IPS-NIHi7 (cell line): ENCODE results near the gene ADAMTS5.

Experiments used
- DNase-seq: peaks from one replicate; pipeline ENCODE4 v3.0.0; 2012; ENCODE audit warnings: mixed read lengths; ENCODE audit errors: extremely low spot score

ADAMTS5 gene

DNA sequence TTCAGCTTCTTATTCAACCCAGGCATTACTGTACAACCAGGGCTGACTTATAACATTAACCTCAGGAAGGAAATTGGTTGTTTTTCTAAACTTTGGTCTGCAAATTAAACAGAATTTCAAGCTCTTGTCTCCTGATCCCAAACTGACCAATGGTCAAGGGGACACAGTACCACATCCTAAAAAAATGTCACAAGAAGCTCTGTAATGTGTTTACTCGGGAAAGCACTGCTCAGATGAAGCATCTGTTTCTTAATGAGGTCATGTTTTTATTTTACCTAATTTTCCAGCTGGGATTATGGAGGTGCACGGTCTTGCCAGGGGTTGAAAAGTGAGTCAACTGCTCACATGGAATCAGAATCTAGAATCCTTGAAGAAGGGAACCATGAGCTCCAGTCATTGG is 18.7 kb downstream of the ADAMTS5 start:
- no peak for DNase-seq

DNA sequence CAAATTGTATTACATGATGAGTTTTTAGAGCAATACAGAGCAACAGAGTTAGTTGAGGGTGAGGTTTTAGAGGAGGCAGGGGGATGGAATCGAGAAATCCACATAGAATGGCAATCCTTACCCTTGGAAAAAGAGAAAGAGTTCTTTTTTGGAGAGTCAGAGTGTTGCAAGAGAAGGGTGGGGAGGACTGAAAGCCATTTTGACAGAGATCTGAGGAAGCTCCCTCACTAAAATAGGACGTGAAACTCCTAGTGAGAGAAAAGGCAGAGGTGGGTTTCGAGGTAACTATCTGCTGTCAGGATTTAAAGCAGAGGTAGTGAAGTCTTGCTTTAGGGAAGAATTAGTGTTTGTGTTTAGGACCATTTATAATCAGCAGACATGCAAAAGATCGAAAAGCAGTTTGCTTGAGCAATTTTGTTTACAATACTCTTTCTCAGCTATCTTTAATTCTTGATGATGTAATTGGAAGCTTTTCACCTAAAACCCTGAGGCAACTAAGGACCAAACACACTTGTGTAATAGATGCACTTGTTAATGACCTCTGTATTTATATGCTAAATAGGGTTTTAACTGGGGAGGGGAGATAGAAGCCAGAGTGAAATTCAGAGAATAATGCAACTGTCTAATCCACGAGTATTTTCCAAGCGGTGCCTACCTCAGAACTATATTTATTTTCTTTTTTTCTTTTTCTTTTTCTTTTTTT is 20.0 kb downstream of the ADAMTS5 start:
- no peak for DNase-seq

GRCh38 chr21:26945916-26946675 is 20.8 kb downstream of the ADAMTS5 start:
- DNase-seq, result no peak

GRCh38 chr21:26943921-26944320 is 23.0 kb downstream of the ADAMTS5 start:
- no peak for DNase-seq

GRCh38 chr21:26941421-26941820 is 25.5 kb downstream of the ADAMTS5 start:
- DNase-seq, result no peak

GRCh38 chr21:26939601-26940111 is 27.2 kb downstream of the ADAMTS5 start:
- no peak for DNase-seq

DNA sequence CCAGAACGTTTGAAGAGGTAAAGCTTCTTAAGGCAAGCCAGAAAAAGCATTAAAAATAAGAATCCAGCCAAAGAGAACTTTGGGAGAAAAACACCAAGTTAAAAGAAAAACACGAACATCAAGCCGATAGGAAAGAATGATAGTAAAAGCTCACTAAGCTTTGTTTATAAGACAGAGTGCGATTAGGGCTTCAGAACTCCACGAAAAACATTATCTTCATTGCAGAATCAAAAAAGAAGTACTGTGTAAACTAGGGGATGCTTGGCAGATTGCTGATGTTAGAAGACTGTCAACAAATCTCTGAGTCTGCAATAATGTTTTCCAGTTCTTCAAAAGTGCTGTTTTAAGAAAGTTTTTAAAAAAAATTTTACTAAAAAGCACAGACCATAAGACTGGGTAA is 30.2 kb downstream of the ADAMTS5 start:
- DNase-seq, result no peak

- no peak for DNase-seq
These were observed 30.9 kb downstream of the ADAMTS5 start for GRCh38 chr21:26935977-26936376.

- no peak for DNase-seq
These were observed 32.5 kb downstream of the ADAMTS5 start for GRCh38 chr21:26934383-26934782.

- no peak for DNase-seq
These were observed 33.4 kb downstream of the ADAMTS5 start for GRCh38 chr21:26933448-26933847.

GRCh38 chr21:26925636-26926035 is 41.3 kb downstream of the ADAMTS5 start:
- no peak for DNase-seq

- DNase-seq, result no peak
These were observed 41.8 kb downstream of the ADAMTS5 start for GRCh38 chr21:26925122-26925521.

- DNase-seq, result no peak
These were observed 42.9 kb downstream of the ADAMTS5 start for GRCh38 chr21:26923986-26924385.

GRCh38 chr21:26920055-26920454 is 46.8 kb downstream of the ADAMTS5 start:
- no peak for DNase-seq

DNA sequence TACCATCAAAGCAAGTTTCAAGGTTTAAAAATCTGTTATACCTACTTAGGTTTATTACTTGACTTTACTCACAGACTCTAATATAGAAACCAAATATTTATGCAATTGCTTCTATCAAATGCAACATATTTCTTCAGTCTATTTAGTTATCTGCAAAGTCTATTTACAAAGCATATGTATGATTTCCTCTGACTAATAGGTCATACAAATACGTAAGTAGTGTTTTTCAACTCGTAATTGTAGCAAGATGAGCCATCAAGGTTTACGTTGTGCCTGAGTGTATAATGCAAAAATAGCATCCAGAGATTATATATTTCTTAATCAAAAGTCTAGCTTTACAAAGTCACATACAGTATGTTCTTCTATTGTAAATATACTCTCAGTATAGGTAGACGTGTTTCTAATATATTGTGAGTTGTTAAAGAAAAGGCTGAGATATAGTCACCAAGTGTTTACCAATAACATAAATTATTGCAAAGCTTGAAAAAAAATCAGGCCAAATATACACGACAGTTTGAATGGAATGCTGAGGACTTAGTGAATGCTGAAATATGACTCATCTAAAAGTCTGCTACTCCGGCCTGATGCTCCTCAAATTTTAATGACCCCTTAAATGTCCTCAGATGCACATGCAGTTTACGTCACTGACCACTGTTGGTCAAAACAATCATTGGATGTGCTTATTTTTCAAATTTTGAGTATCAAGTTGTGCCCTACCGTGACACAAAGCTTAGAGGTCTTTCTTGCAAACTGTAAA is 48.4 kb downstream of the ADAMTS5 start:
- no peak for DNase-seq

GRCh38 chr21:26916799-26917198 is 50.1 kb downstream of the ADAMTS5 start:
- peak; percentile 25 for DNase-seq

GRCh38 chr21:26914557-26914956 is 52.3 kb downstream of the ADAMTS5 start:
- no peak for DNase-seq

GRCh38 chr21:26912466-26912865 is 54.4 kb downstream of the ADAMTS5 start:
- no peak for DNase-seq

GRCh38 chr21:26909972-26910371 is 56.9 kb downstream of the ADAMTS5 start:
- DNase-seq, result peak; percentile 62

GRCh38 chr21:26900980-26901379 is 65.9 kb downstream of the ADAMTS5 start:
- no peak for DNase-seq

DNA sequence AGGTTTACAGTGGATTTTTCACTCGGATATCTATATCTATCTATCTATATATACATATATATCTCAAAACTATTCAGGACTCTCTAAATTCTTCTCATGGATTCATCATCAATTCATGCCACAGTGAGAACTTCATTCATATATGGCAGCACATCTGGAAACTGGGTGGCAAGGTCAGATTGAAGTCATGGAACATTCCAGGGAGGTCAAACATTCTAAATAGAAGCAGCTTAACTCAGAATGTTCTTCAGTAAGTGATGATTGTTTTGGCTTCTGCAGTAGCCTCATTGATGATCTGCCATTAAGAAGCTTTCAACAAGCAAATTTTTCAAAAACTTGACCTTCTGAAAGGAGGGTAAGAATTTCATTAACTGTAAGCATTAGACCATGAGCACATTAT is 74.7 kb downstream of the ADAMTS5 start:
- DNase-seq, result no peak

GRCh38 chr21:26888931-26889330 is 78.0 kb downstream of the ADAMTS5 start:
- DNase-seq, result no peak
